Neural progenitor cell (in vitro differentiated cells): ENCODE data around the gene DRICH1. TPM values are rescaled to one million over a fixed set of nuclear protein-coding genes. Genes with fewer than 3 reads are reported as not detected.

Source experiments
- DNase-seq: peaks from one replicate; pipeline ENCODE4 v3.0.0-alpha.2; 2016; ENCODE audit warnings: low spot score
- H2AFZ ChIP-seq: fragments of 200-600 bp; sonication (generic); replicated peaks from 2 replicates; pipeline ENCODE4 v1.6.1; 2016; ENCODE audit warnings: antibody characterized with exemption
- H3F3A ChIP-seq: fragments of 200-600 bp; sonication (generic); 2 replicates; pipeline ENCODE4 v1.6.1; 2016; ENCODE audit warnings: antibody characterized with exemption, low read depth
- H3K27ac ChIP-seq: fragments of 200-600 bp; sonication (generic); 2 replicates; pipeline ENCODE4 v1.5.1; 2016; ENCODE audit warnings: mild to moderate bottlenecking
- H3K27me3 ChIP-seq: fragments of 200-600 bp; sonication (generic); 2 replicates; pipeline ENCODE4 v1.6.1; 2016; ENCODE audit warnings: mild to moderate bottlenecking, moderate library complexity
- H3K36me3 ChIP-seq: fragments of 200-600 bp; sonication (generic); 2 replicates; pipeline ENCODE4 v1.5.1; 2016
- H3K4me1 ChIP-seq: fragments of 200-600 bp; sonication (generic); 2 replicates; pipeline ENCODE4 v1.6.1; 2016; ENCODE audit warnings: mixed run types
- H3K4me2 ChIP-seq: fragments of 200-600 bp; sonication (generic); 2 replicates; pipeline ENCODE4 v1.6.1; 2016
- H3K4me3 ChIP-seq: fragments of 200-600 bp; sonication (generic); 2 replicates; pipeline ENCODE4 v1.5.1; 2016
- H3K79me2 ChIP-seq: fragments of 200-600 bp; sonication (generic); 2 replicates; pipeline ENCODE4 v1.6.1; 2016; ENCODE audit warnings: low read depth
- H3K9ac ChIP-seq: fragments of 200-600 bp; sonication (generic); 2 replicates; pipeline ENCODE4 v1.6.1; 2016
- H3K9me3 ChIP-seq: fragments of 200-600 bp; sonication (generic); 2 replicates; pipeline ENCODE4 v1.5.1; 2016; ENCODE audit warnings: low read depth
- H4K20me1 ChIP-seq: fragments of 200-600 bp; sonication (generic); 2 replicates; pipeline ENCODE4 v1.6.1; 2016; ENCODE audit warnings: low read depth
- H3K27ac Mint-ChIP-seq: 3 replicates; pipeline ENCODE4 v1.8.0; 2021; ENCODE audit warnings: mixed read lengths
- H3K27me3 Mint-ChIP-seq: 2 replicates; pipeline ENCODE4 v1.8.0; 2022; ENCODE audit warnings: low read depth, mild to moderate bottlenecking, inconsistent platforms, moderate library complexity, mixed read lengths; ENCODE audit not compliant: insufficient read depth
- H3K36me3 Mint-ChIP-seq: 3 replicates; pipeline ENCODE4 v1.8.0; 2021; ENCODE audit warnings: mixed read lengths
- H3K4me1 Mint-ChIP-seq: 3 replicates; pipeline ENCODE4 v1.8.0; 2021; ENCODE audit warnings: mixed read lengths
- H3K4me3 Mint-ChIP-seq: 3 replicates; pipeline ENCODE4 v1.8.0; 2021; ENCODE audit warnings: mild to moderate bottlenecking, moderate library complexity, mixed read lengths
- H3K9me3 Mint-ChIP-seq: 3 replicates; pipeline ENCODE4 v1.8.0; 2020; ENCODE audit warnings: mixed read lengths
- CTCF ChIP-seq: fragments of 200-600 bp; sonication (generic); IDR thresholded peaks from 2 replicates; pipeline ENCODE4 v1.5.1; 2017; ENCODE audit warnings: antibody characterized with exemption, mild to moderate bottlenecking
- EZH2 ChIP-seq: fragments of 200-600 bp; sonication (generic); IDR thresholded peaks from 2 replicates; pipeline ENCODE4 v1.6.1; 2017; ENCODE audit warnings: antibody characterized with exemption, mild to moderate bottlenecking, moderate library complexity
- EZH2phosphoT487 ChIP-seq: fragments of 200-600 bp; sonication (generic); IDR thresholded peaks from 2 replicates; pipeline ENCODE4 v1.6.1; 2017; ENCODE audit warnings: antibody characterized with exemption
- total RNA-seq: library from RNA; depleted of rRNA; stranded (reverse); fragments of >200 nt; gene quantifications from 2 replicates; pipeline ENCODE4 v1.2.3, GENCODE V29; 2015; ENCODE audit warnings: low replicate concordance

Gene DRICH1
- total RNA-seq, 1 donor from 2014 or later = not detected

DNA sequence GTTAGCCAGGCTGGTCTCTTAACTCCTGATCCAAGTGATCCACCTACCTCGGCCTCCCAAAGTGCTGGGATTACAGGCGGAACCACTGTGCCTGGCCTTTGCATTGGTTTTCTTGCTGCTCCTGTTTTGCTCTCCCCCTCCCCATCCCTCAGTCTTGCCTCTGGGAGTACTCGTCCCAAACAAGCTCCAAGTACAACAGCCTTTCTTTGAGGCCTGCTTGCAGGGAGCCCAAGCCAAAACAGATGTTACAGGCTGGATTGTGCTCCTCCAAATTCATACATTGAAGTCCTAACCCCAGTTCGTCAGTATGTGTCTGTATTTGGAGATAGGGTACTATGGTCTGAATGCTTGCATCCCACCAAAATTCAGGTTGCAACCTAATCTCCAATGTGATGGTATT, 60.6 kb downstream of the DRICH1 start:
- H3F3A ChIP-seq = no peaks in the 10 kb centered on the region
- no peak overlapping the region for H3K4me3 Mint-ChIP-seq
- no peak overlapping the region for H3K4me3 ChIP-seq
- no peak for TF ChIP-seq CTCF
- TF ChIP-seq EZH2phosphoT487 = no peak
- TF ChIP-seq EZH2 = no peak
- H4K20me1 ChIP-seq = no peaks in the 10 kb centered on the region
- no peaks in the 10 kb centered on the region for H3K79me2 ChIP-seq
- H3K9ac ChIP-seq = no peak overlapping the region
- H3K4me2 ChIP-seq = no peak overlapping the region
- H3K27me3 Mint-ChIP-seq = peaks cover 12% of the 10 kb centered on the region
- H2AFZ ChIP-seq = no peak overlapping the region
- no peak for DNase-seq
- H3K9me3 ChIP-seq = no peaks in the 10 kb centered on the region
- H3K4me1 Mint-ChIP-seq = peaks cover 19% of the 10 kb centered on the region
- H3K27me3 ChIP-seq = peaks cover 26% of the 10 kb centered on the region
- H3K4me1 ChIP-seq = no peaks in the 10 kb centered on the region
- H3K36me3 Mint-ChIP-seq = no peaks in the 10 kb centered on the region
- H3K9me3 Mint-ChIP-seq = peaks cover 2% of the 10 kb centered on the region
- no peak overlapping the region for H3K27ac Mint-ChIP-seq
- no peaks in the 10 kb centered on the region for H3K36me3 ChIP-seq
- no peak overlapping the region for H3K27ac ChIP-seq

DNA sequence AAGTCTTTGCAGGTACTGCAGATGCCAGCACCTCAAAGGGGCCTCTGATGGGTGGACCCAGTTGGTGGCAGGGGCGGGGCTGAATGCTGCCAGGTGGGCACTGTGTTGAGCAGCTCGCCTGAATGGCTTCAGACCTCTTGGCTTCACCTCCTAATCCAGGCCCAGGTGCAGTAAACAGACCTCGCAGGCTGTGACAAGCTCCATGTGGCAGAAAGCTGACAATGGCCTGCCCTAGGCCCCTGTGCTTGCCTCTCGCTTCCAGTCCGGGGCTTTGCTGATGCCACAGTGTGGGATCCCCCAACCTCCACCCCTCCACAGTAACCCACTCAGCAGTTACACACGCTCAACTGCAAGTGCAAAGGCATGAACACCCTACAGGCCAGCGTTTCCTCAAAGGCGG, 61.4 kb downstream of the DRICH1 start:
- H3K4me1 Mint-ChIP-seq = peaks cover 18% of the 10 kb centered on the region
- peaks cover 34% of the 10 kb centered on the region for H3K27me3 ChIP-seq
- H3K27ac Mint-ChIP-seq = no peak overlapping the region
- H3K4me1 ChIP-seq = peaks cover under 1% of the 10 kb centered on the region
- H3K27ac ChIP-seq = no peak overlapping the region
- no peaks in the 10 kb centered on the region for H3K79me2 ChIP-seq
- H3K4me3 Mint-ChIP-seq = no peak overlapping the region
- no peak overlapping the region for H3K9ac ChIP-seq
- H3K36me3 ChIP-seq = no peaks in the 10 kb centered on the region
- peaks cover 5% of the 10 kb centered on the region for H3F3A ChIP-seq
- no peak overlapping the region for H3K4me3 ChIP-seq
- peaks cover 8% of the 10 kb centered on the region for H3K27me3 Mint-ChIP-seq
- H3K9me3 ChIP-seq = no peaks in the 10 kb centered on the region
- DNase-seq = no peak
- H4K20me1 ChIP-seq = no peaks in the 10 kb centered on the region
- TF ChIP-seq EZH2phosphoT487 (no peak), EZH2 (no peak), CTCF (no peak)
- H2AFZ ChIP-seq = no peak overlapping the region
- H3K4me2 ChIP-seq = no peak overlapping the region
- H3K9me3 Mint-ChIP-seq = peaks cover 2% of the 10 kb centered on the region
- H3K36me3 Mint-ChIP-seq = no peaks in the 10 kb centered on the region

- no peak overlapping the region for H3K4me3 ChIP-seq
- no peaks in the 10 kb centered on the region for H4K20me1 ChIP-seq
- peak overlapping the region; percentile 48 for H3K4me3 Mint-ChIP-seq
- H3K36me3 Mint-ChIP-seq = no peaks in the 10 kb centered on the region
- H3F3A ChIP-seq = peaks cover 12% of the 10 kb centered on the region
- H3K79me2 ChIP-seq = no peaks in the 10 kb centered on the region
- TF ChIP-seq CTCF = no peak
- no peak for TF ChIP-seq EZH2phosphoT487
- no peak for TF ChIP-seq EZH2
- H2AFZ ChIP-seq = no peak overlapping the region
- no peak overlapping the region for H3K27ac ChIP-seq
- no peaks in the 10 kb centered on the region for H3K9me3 ChIP-seq
- no peak overlapping the region for H3K4me2 ChIP-seq
- H3K4me1 Mint-ChIP-seq = peaks cover 23% of the 10 kb centered on the region
- peaks cover 2% of the 10 kb centered on the region for H3K9me3 Mint-ChIP-seq
- no peak overlapping the region for H3K9ac ChIP-seq
- H3K27ac Mint-ChIP-seq = peak overlapping the region; percentile 74
- H3K4me1 ChIP-seq = peaks cover 3% of the 10 kb centered on the region
- DNase-seq = no peak
- peaks cover 44% of the 10 kb centered on the region for H3K27me3 ChIP-seq
- no peaks in the 10 kb centered on the region for H3K36me3 ChIP-seq
- peaks cover 11% of the 10 kb centered on the region for H3K27me3 Mint-ChIP-seq
Observed at GRCh38 chr22:23569716-23570115, 62.4 kb downstream of the DRICH1 start.
